Fibroblast of lung (primary cell): ENCODE data around the gene ENKUR. TPM values are rescaled to one million over a fixed set of nuclear protein-coding genes. Genes with fewer than 3 reads are reported as not detected.

Experiments
- DNase-seq, 2 donors: peaks; one replicate each; pipeline versions ENCODE4 v3.0.0 to v3.0.0-alpha.2; 2010; ENCODE audit warnings: low read depth in 2 of 2
- H2AFZ ChIP-seq: 2 replicates; pipeline ENCODE4 v1.5.1; 2012; ENCODE audit warnings: low read length, control low read depth, inconsistent platforms
- H3K27ac ChIP-seq: 2 replicates; pipeline ENCODE4 v1.5.1; 2011; ENCODE audit warnings: low read length, control low read depth; ENCODE audit not compliant: insufficient read depth
- H3K27me3 ChIP-seq: 2 replicates; pipeline ENCODE4 v1.5.1; 2011; ENCODE audit warnings: mild to moderate bottlenecking, low read length; ENCODE audit not compliant: control insufficient read depth, insufficient read depth
- H3K36me3 ChIP-seq: 2 replicates; pipeline ENCODE4 v1.5.1; 2011; ENCODE audit warnings: low read length; ENCODE audit not compliant: control insufficient read depth, insufficient read depth
- H3K4me1 ChIP-seq: 2 replicates; pipeline ENCODE4 v1.5.1; 2011; ENCODE audit warnings: low read length; ENCODE audit not compliant: control insufficient read depth, insufficient read depth; ENCODE audit errors: extremely low read depth
- H3K4me2 ChIP-seq: 2 replicates; pipeline ENCODE4 v1.5.1; 2011; ENCODE audit warnings: low read length, control low read depth; ENCODE audit not compliant: insufficient read depth; ENCODE audit errors: extremely low read depth
- H3K4me3 ChIP-seq, 4 experiments: fragments of 200-600 bp in 1 of 4; sonication (generic) in 1 of 4; replicated peaks in 1 of 4; 2 replicates each; pipeline ENCODE4 v1.5.1; 2011 to 2016; ENCODE audit warnings: low read length in 4 of 4, low read depth in 3 of 4, mild to moderate bottlenecking in 3 of 4, control low read depth in 2 of 4, inconsistent platforms in 1 of 4, mixed read lengths in 1 of 4; ENCODE audit not compliant: insufficient read depth in 1 of 4; ENCODE audit errors: control extremely low read depth in 1 of 4
- H3K79me2 ChIP-seq: 2 replicates; pipeline ENCODE4 v1.5.1; 2012; ENCODE audit warnings: mild to moderate bottlenecking, low read length, inconsistent platforms; ENCODE audit not compliant: control insufficient read depth, insufficient read depth
- H3K9ac ChIP-seq: 2 replicates; pipeline ENCODE4 v1.5.1; 2011; ENCODE audit warnings: mild to moderate bottlenecking, low read length, control low read depth; ENCODE audit not compliant: insufficient read depth
- H3K9me3 ChIP-seq: 2 replicates; pipeline ENCODE4 v1.5.1; 2012; ENCODE audit warnings: low read depth, low read length; ENCODE audit not compliant: control insufficient read depth, insufficient read depth
- H4K20me1 ChIP-seq: 2 replicates; pipeline ENCODE4 v1.5.1; 2011; ENCODE audit warnings: low read length; ENCODE audit not compliant: control insufficient read depth, insufficient read depth; ENCODE audit errors: extremely low read depth
- EZH2 ChIP-seq: IDR thresholded peaks from 2 replicates; pipeline ENCODE4 v1.5.1; 2012; ENCODE audit warnings: low read length, control low read depth, mild to moderate bottlenecking; ENCODE audit errors: missing control alignments
- polyA plus RNA-seq, 2 donors: library from polyadenylated mRNA; depleted of rRNA in 1 of 2; stranded (reverse) in 1 of 2; unstranded in 1 of 2; fragments of >200 nt; gene quantifications; 2 replicates each; pipeline ENCODE4 v1.2.1, GENCODE V29; 2011 to 2012; ENCODE audit warnings: missing spikeins in 1 of 2
- total RNA-seq: library from RNA; depleted of rRNA; stranded (reverse); fragments of >200 nt; gene quantifications from 2 replicates; pipeline ENCODE4 v1.2.1, GENCODE V29; 2014
- TF ChIP-seq, protein P1 (sequence below), 2 donors: IDR thresholded peaks in 1 of 2; conservative IDR thresholded peaks in 1 of 2; 1 replicate in 1 of 2; 2 replicates in 1 of 2; pipeline ENCODE4 v1.5.1; 2011 to 2012; ENCODE audit warnings: low read length in 2 of 2, control low read depth in 1 of 2, inconsistent platforms in 1 of 2, low read depth in 1 of 2, mild to moderate bottlenecking in 1 of 2

The ENKUR gene
- total and polyA plus RNA-seq, 2 donors (not counting 1 experiment from before 2014, with no cell fraction given) = 0.06 to 0.17 TPM

DNA sequence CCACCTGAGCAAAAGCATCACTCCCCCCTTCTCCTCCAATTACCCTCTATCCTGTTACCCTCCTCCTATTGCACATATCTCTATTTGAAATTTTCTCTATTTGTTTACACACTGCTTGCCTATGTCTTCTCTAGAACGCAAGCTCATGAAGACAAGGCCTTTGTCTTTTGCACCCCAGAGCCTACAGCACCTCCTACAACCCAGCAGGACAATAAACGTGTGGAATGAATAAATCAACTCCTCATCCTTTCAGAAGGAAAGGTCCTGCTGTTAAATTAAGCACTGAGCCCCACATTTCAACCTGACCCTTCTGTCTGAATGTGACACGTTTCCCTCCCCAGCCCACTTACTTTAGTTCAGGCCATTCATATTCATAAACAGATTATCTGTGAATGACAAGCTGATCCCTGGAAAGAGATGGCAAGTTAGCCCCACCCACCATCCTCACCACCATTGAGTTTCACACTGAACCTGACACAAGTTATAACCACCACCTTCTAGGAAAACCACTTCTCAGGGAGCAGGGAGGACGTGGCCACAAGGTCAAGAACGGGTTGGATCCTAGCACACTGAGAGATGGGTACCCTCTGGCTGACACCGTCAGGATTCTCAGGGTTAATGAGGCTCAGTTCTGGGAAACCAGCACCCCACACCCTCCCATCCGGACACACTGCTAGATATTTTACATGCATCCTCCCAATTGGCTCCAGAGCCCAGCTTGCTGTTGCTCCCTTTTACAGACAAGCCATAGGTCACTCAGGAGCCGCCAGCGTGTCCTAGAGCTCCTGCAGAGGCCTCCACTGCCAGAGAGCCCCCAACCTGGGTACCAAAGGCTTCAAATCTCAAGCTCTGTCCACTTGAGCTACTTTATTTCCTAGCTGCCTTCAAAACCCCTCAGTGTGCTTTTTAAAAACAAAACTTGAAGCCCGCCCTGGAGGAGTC lies 64.5 kb downstream of the ENKUR start:
- Histone ChIP-seq H3K4me2 (peak overlapping the region; percentile 72), H3K79me2 (no peaks in the 10 kb centered on the region), H3K4me3 (peak overlapping the region; percentile 31 to 63 (median 52)), H3K36me3 (no peaks in the 10 kb centered on the region), H3K4me1 (peaks cover 10% of the 10 kb centered on the region), H2AFZ (peak overlapping the region; percentile 79), H3K9me3 (no peaks in the 10 kb centered on the region), H3K27me3 (no peaks in the 10 kb centered on the region), H4K20me1 (no peaks in the 10 kb centered on the region), H3K9ac (peak overlapping the region; percentile 82), H3K27ac (peak overlapping the region; percentile 93)
- peak; percentile 34 to 81 for DNase-seq
- TF ChIP-seq, protein P1, sequence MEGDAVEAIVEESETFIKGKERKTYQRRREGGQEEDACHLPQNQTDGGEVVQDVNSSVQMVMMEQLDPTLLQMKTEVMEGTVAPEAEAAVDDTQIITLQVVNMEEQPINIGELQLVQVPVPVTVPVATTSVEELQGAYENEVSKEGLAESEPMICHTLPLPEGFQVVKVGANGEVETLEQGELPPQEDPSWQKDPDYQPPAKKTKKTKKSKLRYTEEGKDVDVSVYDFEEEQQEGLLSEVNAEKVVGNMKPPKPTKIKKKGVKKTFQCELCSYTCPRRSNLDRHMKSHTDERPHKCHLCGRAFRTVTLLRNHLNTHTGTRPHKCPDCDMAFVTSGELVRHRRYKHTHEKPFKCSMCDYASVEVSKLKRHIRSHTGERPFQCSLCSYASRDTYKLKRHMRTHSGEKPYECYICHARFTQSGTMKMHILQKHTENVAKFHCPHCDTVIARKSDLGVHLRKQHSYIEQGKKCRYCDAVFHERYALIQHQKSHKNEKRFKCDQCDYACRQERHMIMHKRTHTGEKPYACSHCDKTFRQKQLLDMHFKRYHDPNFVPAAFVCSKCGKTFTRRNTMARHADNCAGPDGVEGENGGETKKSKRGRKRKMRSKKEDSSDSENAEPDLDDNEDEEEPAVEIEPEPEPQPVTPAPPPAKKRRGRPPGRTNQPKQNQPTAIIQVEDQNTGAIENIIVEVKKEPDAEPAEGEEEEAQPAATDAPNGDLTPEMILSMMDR (conservative IDR thresholded peaks at IDR 0.05 in 1 of 2, IDR thresholded peaks at IDR 0.05 in 1 of 2; ENCODE audit: low read depth in 1 of 2, low read length in 2 of 2) = no peak
- TF ChIP-seq EZH2 = no peak

GRCh38 chr10:24950439-24950838 lies 65.5 kb downstream of the ENKUR start:
- Histone ChIP-seq H3K27me3 (no peaks in the 10 kb centered on the region), H3K9me3 (no peaks in the 10 kb centered on the region), H3K4me1 (peaks cover 10% of the 10 kb centered on the region), H3K9ac (no peak overlapping the region), H3K4me3 (no peak overlapping the region), H3K79me2 (no peaks in the 10 kb centered on the region), H2AFZ (no peak overlapping the region), H3K4me2 (no peak overlapping the region), H3K27ac (no peak overlapping the region), H4K20me1 (no peaks in the 10 kb centered on the region), H3K36me3 (no peaks in the 10 kb centered on the region)
- DNase-seq = no peak
- TF ChIP-seq, protein P1 (conservative IDR thresholded peaks at IDR 0.05 in 1 of 2, IDR thresholded peaks at IDR 0.05 in 1 of 2; ENCODE audit: low read depth in 1 of 2, low read length in 2 of 2) = no peak
- no peak for TF ChIP-seq EZH2

GRCh38 chr10:24949616-24950015 lies 66.3 kb downstream of the ENKUR start:
- Histone ChIP-seq H3K79me2 (no peaks in the 10 kb centered on the region), H3K27ac (no peak overlapping the region), H3K27me3 (no peaks in the 10 kb centered on the region), H3K36me3 (no peaks in the 10 kb centered on the region), H3K4me3 (no peak overlapping the region), H3K4me1 (peaks cover 12% of the 10 kb centered on the region), H3K4me2 (no peak overlapping the region), H2AFZ (no peak overlapping the region), H3K9me3 (no peaks in the 10 kb centered on the region), H3K9ac (no peak overlapping the region), H4K20me1 (no peaks in the 10 kb centered on the region)
- no peak for DNase-seq
- TF ChIP-seq, protein P1 (conservative IDR thresholded peaks at IDR 0.05 in 1 of 2, IDR thresholded peaks at IDR 0.05 in 1 of 2; ENCODE audit: low read depth in 1 of 2, low read length in 2 of 2) = no peak
- TF ChIP-seq EZH2 = no peak
